Common myeloid progenitor, CD34-positive (primary cell): Measurements from ENCODE around the gene TRNT1.

Experiments
- CTCF ChIA-PET: fragments of 350-600 bp; sonication (Branson Sonifier 250); formaldehyde crosslinking; loops from one replicate; lab custom pipeline; 2021; ENCODE audit warnings: antibody characterized with exemption; lab: Charles Lee
- POLR2A ChIA-PET: fragments of 350-600 bp; sonication (Branson Sonifier 250); formaldehyde crosslinking; loops from one replicate; lab custom pipeline; 2021; ENCODE audit warnings: antibody characterized with exemption; lab: Charles Lee
- DNase-seq, 3 donors: peaks; one replicate each; pipeline versions ENCODE4 v3.0.0 to v3.0.0-alpha.2; 2013
- H3K27ac ChIP-seq, 2 experiments: 1 replicate in 1 of 2; 2 replicates in 1 of 2; pipeline ENCODE4 v1.7.0; 2013; ENCODE audit warnings: inconsistent platforms in 2 of 2, low read length in 2 of 2, mild to moderate bottlenecking in 2 of 2, low read depth in 1 of 2, moderate library complexity in 1 of 2; ENCODE audit not compliant: severe bottlenecking in 2 of 2, insufficient read depth in 1 of 2, poor library complexity in 1 of 2
- H3K27me3 ChIP-seq, 5 experiments: replicated peaks in 2 of 5; 1 replicate in 3 of 5; 2 replicates in 2 of 5; pipeline versions ENCODE4 v1.6.1 to v1.7.0; 2013; ENCODE audit warnings: low read length in 4 of 5, mild to moderate bottlenecking in 2 of 5, moderate library complexity in 2 of 5, inconsistent platforms in 1 of 5; ENCODE audit not compliant: insufficient read depth in 5 of 5, control insufficient read depth in 4 of 5
- H3K36me3 ChIP-seq, 4 experiments: 1 replicate in 2 of 4; 2 replicates in 2 of 4; pipeline versions ENCODE4 v1.6.1 to v1.7.0; 2013; ENCODE audit warnings: low read length in 3 of 4, control low read depth in 1 of 4, mild to moderate bottlenecking in 1 of 4; ENCODE audit not compliant: control insufficient read depth in 4 of 4, insufficient read depth in 4 of 4
- H3K4me1 ChIP-seq, 4 experiments: 1 replicate in 3 of 4; 2 replicates in 1 of 4; pipeline versions ENCODE4 v1.6.1 to v1.7.1; 2013; ENCODE audit warnings: low read length in 3 of 4, mild to moderate bottlenecking in 3 of 4, control low read depth in 1 of 4, inconsistent platforms in 1 of 4, moderate library complexity in 1 of 4; ENCODE audit not compliant: control insufficient read depth in 4 of 4, insufficient read depth in 4 of 4; ENCODE audit errors: control extremely low read depth in 1 of 4
- H3K4me3 ChIP-seq, 7 experiments: 1 replicate in 4 of 7; 2 replicates in 3 of 7; pipeline versions ENCODE4 v1.5.1 to v1.7.0; 2013; ENCODE audit warnings: mild to moderate bottlenecking in 7 of 7, low read length in 6 of 7, moderate library complexity in 6 of 7, inconsistent platforms in 2 of 7, low read depth in 2 of 7, control low read depth in 1 of 7; ENCODE audit not compliant: insufficient read depth in 4 of 7, control insufficient read depth in 1 of 7; ENCODE audit errors: extremely low read depth in 1 of 7
- H3K9me3 ChIP-seq, 5 experiments: 1 replicate in 4 of 5; 2 replicates in 1 of 5; pipeline versions ENCODE4 v1.6.1 to v1.7.1; 2013; ENCODE audit warnings: low read length in 4 of 5, mild to moderate bottlenecking in 2 of 5, inconsistent platforms in 1 of 5, low read depth in 1 of 5, moderate library complexity in 1 of 5; ENCODE audit not compliant: control insufficient read depth in 4 of 5, insufficient read depth in 2 of 5; ENCODE audit errors: control extremely low read depth in 1 of 5
- WGBS: methylation state at CpG from one replicate; pipeline ENCODE4 v1.1.5; 2013; ENCODE audit not compliant: insufficient coverage; 5-methylcytosine and 5-hydroxymethylcytosine counted together

The TRNT1 gene

GRCh38 chr3:3189102-3189727 is 62.5 kb downstream of the TRNT1 start:
- POLR2A ChIA-PET = no interaction called here
- CTCF ChIA-PET = interaction anchor here (1.5 to 1.6 kb wide), 2 partner anchors 10 to 11 kb away, joined by 5 to 7 read pairs; partner anchors contain the start of gene CRBN
- Histone ChIP-seq H3K27ac (peak overlapping the region in 1 of 2 experiments; percentile 31), H3K27me3 (no peaks in the 10 kb centered on the region), H3K36me3 (no peaks in the 10 kb centered on the region), H3K9me3 (peaks cover 0 to 29% (median 3%) of the 10 kb centered on the region in 5 experiments), H3K4me1 (peaks cover 24 to 54% (median 48%) of the 10 kb centered on the region in 4 experiments), H3K4me3 (peak overlapping the region in 2 of 7 experiments; percentile 5 to 28)
- no peak for DNase-seq
- WGBS = no CpG with 5 or more reads among the region's 1 CpG

DNA sequence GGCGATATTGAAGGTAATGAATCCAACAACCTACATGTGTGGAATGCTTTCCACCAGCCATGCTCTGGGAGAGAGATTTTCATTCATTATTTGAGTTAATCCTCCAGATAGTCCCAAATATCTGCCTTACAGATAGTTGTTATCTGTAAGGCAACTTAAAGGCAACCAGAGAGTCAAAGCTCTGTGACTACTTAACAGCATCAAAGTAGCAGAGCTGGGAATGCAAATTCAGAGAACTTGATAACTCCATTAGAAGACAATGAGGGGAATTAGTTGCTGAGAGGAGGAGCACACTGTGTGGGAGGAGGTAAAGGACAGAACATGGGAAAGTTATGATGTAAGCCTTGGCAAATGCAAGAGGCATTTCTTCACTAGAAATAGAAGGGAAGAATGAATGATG is 63.2 kb downstream of the TRNT1 start:
- no CpG with 5 or more reads among the region's 1 CpG for WGBS
- Histone ChIP-seq H3K36me3 (no peaks in the 10 kb centered on the region), H3K4me3 (no peak overlapping the region), H3K9me3 (peaks cover 0 to 28% (median 3%) of the 10 kb centered on the region in 5 experiments), H3K4me1 (peaks cover 25 to 62% (median 52%) of the 10 kb centered on the region in 4 experiments), H3K27me3 (no peaks in the 10 kb centered on the region), H3K27ac (no peak overlapping the region)
- POLR2A ChIA-PET = interaction anchor here (1.2 kb wide), 1 partner anchor 10 kb away, joined by 3 read pairs; the partner anchor contains the start of gene CRBN
- CTCF ChIA-PET = interaction anchor here (1.5 to 2.9 kb wide), 3 partner anchors 10 to 16 kb away, joined by 5 to 20 read pairs (median 7); partner anchors contain the start of gene CRBN
- no peak for DNase-seq

DNA sequence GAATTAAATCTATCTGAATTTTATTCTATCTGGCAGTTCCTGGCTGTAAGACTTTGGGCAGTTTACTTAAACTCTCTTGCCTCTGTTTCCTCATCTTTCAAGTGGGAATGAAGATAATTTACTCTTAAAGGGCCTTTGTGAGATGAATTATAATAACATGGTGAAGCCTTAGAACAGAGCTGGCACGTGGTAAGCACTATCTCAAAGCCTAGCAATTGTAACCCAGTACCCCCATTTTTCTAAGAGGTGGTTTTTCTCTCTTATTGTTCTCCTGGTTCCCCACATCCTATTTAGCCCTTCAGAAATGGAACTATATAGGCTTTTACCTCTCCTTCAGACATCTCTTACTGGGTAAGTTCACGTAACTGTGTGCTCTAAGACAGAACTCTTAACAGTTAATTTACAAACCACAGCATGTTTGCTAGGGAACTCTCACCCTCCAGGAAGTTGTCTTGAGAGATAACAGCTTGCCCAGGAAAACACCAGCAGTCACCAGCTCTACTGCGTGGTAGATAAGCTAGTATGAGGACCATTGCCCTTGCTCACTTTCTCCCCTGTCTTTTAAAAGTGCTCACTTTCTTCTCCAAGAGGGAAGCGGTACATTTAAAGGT is 65.0 kb downstream of the TRNT1 start:
- WGBS = 0% methylated on average over 3 of the region's 4 CpGs
- DNase-seq = peak; percentile 87 to 95 (median 89)
- POLR2A ChIA-PET = interaction anchor here (1.7 kb wide), 1 partner anchor 19 kb away, joined by 5 read pairs; no protein-coding TSS in a partner anchor
- H3K4me3 ChIP-seq = peak overlapping the region in 2 of 7 experiments; percentile 4 to 37
- peaks cover 0 to 11% (median 2%) of the 10 kb centered on the region in 5 experiments for H3K9me3 ChIP-seq
- no peaks in the 10 kb centered on the region for H3K36me3 ChIP-seq
- H3K4me1 ChIP-seq = peaks cover 30 to 79% (median 61%) of the 10 kb centered on the region in 4 experiments
- peak overlapping the region; percentile 66 to 84 for H3K27ac ChIP-seq
- CTCF ChIA-PET = interaction anchor here (0.8 to 2.9 kb wide), 7 partner anchors 9 to 1104 kb away, joined by 3 to 20 read pairs (median 5); no protein-coding TSS in a partner anchor
- H3K27me3 ChIP-seq = no peaks in the 10 kb centered on the region

DNA sequence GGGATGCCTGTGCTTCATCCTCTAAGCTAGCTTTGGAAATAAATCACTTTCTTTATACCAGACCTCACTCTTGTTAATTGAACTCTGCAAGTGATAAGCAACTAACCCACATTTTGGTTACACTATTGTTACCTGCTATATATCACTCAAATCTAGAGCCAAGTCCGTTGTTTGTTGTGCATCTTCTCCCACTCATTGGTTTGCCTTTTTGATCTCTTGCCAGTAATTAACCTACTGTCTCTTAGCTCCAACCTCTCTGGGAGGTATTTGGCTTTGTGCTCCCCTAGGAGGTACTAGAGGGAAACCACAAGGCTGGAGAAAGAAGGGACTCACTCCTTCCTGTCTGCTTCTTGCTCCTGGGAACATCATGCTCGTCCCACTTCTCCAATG is 65.5 kb downstream of the TRNT1 start:
- no peaks in the 10 kb centered on the region for H3K36me3 ChIP-seq
- WGBS = 0% methylated on average over 2 of the region's 2 CpGs
- no peak for DNase-seq
- ChIA-PET POLR2A (interaction anchor here (1.7 kb wide), 1 partner anchor 19 kb away, joined by 5 read pairs; no protein-coding TSS in a partner anchor), CTCF (interaction anchor here (0.8 to 2.9 kb wide), 8 partner anchors 9 to 1104 kb away, joined by 3 to 20 read pairs (median 4); no protein-coding TSS in a partner anchor)
- H3K4me3 ChIP-seq = peak overlapping the region in 3 of 7 experiments; percentile 1 to 46 (median 37)
- H3K4me1 ChIP-seq = peaks cover 30 to 79% (median 61%) of the 10 kb centered on the region in 4 experiments
- no peaks in the 10 kb centered on the region for H3K27me3 ChIP-seq
- H3K27ac ChIP-seq = peak overlapping the region in 1 of 2 experiments; percentile 84
- H3K9me3 ChIP-seq = peaks cover 0 to 7% (median 0%) of the 10 kb centered on the region in 5 experiments

DNA sequence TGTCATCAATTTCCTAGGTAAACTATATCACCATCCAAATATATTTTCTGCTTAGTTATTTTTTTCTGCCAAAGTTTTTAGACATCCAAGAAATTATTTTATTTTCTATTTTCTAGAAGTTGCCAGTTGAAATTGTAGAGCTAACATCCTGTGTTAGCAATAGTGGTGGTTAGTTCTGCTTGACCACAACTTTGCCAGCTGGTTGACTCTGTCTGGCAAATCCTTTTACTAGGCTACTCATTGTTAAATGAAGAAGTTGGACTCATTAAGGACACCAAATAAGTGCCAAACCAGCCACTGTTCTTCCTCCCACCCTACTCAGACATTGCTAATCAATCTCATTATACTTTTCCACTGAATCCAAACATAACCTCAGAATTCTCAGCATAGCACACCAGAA is 68.1 kb downstream of the TRNT1 start:
- ChIA-PET CTCF (interaction anchor here (1.4 kb wide), 1 partner anchor 16 kb away, joined by 4 read pairs; the partner anchor contains the start of gene CRBN), POLR2A (no interaction called here)
- H3K9me3 ChIP-seq = no peaks in the 10 kb centered on the region
- no peaks in the 10 kb centered on the region for H3K27me3 ChIP-seq
- no peak overlapping the region for H3K4me3 ChIP-seq
- DNase-seq = peak; percentile 16 to 79 (median 67)
- H3K27ac ChIP-seq = no peak overlapping the region
- H3K36me3 ChIP-seq = no peaks in the 10 kb centered on the region
- H3K4me1 ChIP-seq = peaks cover 26 to 67% (median 48%) of the 10 kb centered on the region in 4 experiments

- DNase-seq = peak in 2 of 3 donors; percentile 19 to 51
- WGBS = 47% methylated on average over 4 of the region's 6 CpGs
- Histone ChIP-seq H3K4me3 (no peak overlapping the region), H3K27ac (no peak overlapping the region), H3K9me3 (no peaks in the 10 kb centered on the region), H3K36me3 (no peaks in the 10 kb centered on the region), H3K27me3 (no peaks in the 10 kb centered on the region), H3K4me1 (peaks cover 19 to 59% (median 38%) of the 10 kb centered on the region in 4 experiments)
- ChIA-PET CTCF (interaction anchor here (1.0 to 1.8 kb wide), 8 partner anchors 10 to 1075 kb away, joined by 3 to 9 read pairs (median 4); no protein-coding TSS in a partner anchor), POLR2A (no interaction called here)
Observed at GRCh38 chr3:3196148-3196861, 69.6 kb downstream of the TRNT1 start.
